Measurements from ENCODE around the gene ARFGAP1.

The ARFGAP1 gene

DNA sequence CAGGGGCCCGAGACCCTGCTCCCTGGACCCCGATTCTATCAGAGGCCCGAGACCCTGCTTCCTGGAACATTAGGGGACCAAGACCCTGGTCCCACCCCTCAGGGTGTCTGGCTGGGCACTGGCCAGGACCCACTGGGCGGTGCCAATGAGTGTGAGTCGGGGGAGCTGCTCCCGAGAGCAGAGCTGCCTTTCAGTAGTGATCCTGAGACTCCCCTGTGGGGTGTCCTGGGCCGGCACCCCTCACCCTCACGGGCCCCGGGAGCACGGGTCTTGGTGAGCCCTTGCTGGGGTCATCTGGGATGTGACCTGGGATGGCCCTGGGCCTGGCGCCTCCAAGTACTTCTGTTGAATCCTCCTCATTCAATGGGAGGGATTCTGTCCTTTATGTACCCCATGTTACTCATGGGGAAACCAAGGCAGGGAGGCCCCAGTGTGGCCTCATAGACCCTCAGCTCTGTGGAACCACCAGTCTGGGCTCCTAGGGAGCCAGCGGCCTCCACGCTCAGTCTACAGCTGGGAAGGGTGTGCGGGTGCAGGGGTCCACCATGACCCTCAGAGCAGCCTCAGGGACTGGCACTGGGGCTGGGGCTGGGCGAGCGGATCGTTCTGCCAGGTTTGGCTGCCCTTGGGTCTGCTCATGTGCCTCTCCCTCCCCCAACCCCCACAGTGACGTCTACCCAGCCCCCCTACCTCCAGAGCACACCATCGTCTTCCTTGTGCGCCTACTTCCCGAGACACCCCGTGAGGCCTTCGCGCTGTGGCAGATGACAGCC is 46.0 kb downstream of the ARFGAP1 start:
- TF ChIP-seq, protein P1, sequence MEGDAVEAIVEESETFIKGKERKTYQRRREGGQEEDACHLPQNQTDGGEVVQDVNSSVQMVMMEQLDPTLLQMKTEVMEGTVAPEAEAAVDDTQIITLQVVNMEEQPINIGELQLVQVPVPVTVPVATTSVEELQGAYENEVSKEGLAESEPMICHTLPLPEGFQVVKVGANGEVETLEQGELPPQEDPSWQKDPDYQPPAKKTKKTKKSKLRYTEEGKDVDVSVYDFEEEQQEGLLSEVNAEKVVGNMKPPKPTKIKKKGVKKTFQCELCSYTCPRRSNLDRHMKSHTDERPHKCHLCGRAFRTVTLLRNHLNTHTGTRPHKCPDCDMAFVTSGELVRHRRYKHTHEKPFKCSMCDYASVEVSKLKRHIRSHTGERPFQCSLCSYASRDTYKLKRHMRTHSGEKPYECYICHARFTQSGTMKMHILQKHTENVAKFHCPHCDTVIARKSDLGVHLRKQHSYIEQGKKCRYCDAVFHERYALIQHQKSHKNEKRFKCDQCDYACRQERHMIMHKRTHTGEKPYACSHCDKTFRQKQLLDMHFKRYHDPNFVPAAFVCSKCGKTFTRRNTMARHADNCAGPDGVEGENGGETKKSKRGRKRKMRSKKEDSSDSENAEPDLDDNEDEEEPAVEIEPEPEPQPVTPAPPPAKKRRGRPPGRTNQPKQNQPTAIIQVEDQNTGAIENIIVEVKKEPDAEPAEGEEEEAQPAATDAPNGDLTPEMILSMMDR (IDR thresholded peaks at IDR 0.05; ENCODE audit: low read length, missing control alignments), result no peak
- no peak for DNase-seq (ENCODE audit: low read depth)
- H3K4me3 ChIP-seq (replicated peaks; ENCODE audit: low read depth, low read length), result no peak overlapping the region

GRCh38 chr20:63319164-63320040 is 46.8 kb downstream of the ARFGAP1 start:
- H3K4me3 ChIP-seq (replicated peaks; ENCODE audit: low read depth, low read length), result no peak overlapping the region
- no peak for DNase-seq (ENCODE audit: low read depth)
- TF ChIP-seq, protein P1 (IDR thresholded peaks at IDR 0.05; ENCODE audit: low read length, missing control alignments), result no peak

DNA sequence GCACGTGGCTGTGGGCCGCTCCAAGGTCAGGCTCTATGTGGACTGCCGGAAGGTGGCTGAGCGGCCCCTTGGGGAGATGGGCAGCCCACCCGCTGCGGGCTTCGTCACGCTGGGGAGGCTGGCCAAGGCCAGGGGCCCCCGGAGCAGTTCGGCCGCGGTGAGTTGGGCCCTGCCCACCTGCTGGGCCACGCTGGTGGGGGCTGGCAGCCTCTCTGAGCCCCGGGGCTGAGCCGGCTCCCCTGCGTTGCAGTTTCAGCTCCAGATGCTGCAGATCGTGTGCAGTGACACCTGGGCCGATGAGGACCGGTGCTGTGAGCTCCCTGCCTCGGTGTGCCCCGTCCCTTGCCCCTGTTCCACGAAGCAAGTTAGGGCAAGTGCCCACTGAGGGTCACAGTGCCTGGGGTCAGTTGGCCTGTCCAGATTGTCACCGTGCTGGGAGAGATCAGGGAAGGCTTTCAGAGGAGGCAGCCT is 47.5 kb downstream of the ARFGAP1 start:
- no peak for DNase-seq (ENCODE audit: low read depth)
- TF ChIP-seq, protein P1 (IDR thresholded peaks at IDR 0.05; ENCODE audit: low read length, missing control alignments), result no peak
- no peak overlapping the region for H3K4me3 ChIP-seq (replicated peaks; ENCODE audit: low read depth, low read length)

DNA sequence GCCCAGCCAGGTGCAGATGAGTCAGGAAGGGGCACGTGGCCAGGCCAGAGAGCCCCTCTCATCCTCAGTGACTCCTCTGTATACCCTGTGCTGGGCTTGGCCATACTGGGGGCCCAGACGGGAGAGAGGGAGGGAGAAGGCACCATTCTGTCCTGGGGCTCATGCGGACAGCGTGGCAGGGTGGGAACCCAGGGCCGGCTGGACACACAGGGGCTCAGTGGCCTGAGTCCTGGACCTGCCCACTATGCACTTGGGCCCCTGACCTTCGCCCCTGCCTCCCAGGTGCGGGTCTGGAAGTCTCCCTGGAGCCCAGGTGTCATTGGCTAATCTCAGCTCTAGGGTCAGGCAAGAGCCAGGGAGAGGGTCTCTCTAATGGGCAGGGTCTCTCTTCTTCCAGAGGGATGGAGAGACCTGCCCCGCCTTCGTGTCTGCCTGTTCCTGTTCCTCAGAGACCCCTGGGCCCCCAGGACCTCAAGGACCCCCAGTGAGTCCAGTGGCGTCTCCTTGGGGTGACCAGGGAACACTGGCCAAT is 48.1 kb downstream of the ARFGAP1 start:
- no peak for DNase-seq (ENCODE audit: low read depth)
- TF ChIP-seq, protein P1 (IDR thresholded peaks at IDR 0.05; ENCODE audit: low read length, missing control alignments), result no peak

GRCh38 chr20:63321148-63321831 is 48.7 kb downstream of the ARFGAP1 start:
- DNase-seq (ENCODE audit: low read depth), result peak; percentile 39
- TF ChIP-seq, protein P1 (IDR thresholded peaks at IDR 0.05; ENCODE audit: low read length, missing control alignments), result no peak
- H3K4me3 ChIP-seq (replicated peaks; ENCODE audit: low read depth, low read length), result no peak overlapping the region

More for the DNA sequence above, 48.1 kb downstream of the ARFGAP1 start:
- no peak overlapping the region for H3K4me3 ChIP-seq (replicated peaks; ENCODE audit: low read depth, low read length)

GRCh38 chr20:63322146-63322932 is 49.7 kb downstream of the ARFGAP1 start:
- H3K4me3 ChIP-seq (replicated peaks; ENCODE audit: low read depth, low read length), result no peak overlapping the region
- no peak for DNase-seq (ENCODE audit: low read depth)
- TF ChIP-seq, protein P1 (IDR thresholded peaks at IDR 0.05; ENCODE audit: low read length, missing control alignments), result no peak
